ENCODE measurements around the gene FRS2. TPM values are rescaled to one million over a fixed set of nuclear protein-coding genes. Genes with fewer than 3 reads are reported as not detected.

FRS2 gene
- total and polyA plus RNA-seq, 10 of the 15 experiments (the other 5 are each of a cell fraction or from before 2014, with no cell fraction given), result 1.1 to 13.1 (median 5.9) TPM

DNA sequence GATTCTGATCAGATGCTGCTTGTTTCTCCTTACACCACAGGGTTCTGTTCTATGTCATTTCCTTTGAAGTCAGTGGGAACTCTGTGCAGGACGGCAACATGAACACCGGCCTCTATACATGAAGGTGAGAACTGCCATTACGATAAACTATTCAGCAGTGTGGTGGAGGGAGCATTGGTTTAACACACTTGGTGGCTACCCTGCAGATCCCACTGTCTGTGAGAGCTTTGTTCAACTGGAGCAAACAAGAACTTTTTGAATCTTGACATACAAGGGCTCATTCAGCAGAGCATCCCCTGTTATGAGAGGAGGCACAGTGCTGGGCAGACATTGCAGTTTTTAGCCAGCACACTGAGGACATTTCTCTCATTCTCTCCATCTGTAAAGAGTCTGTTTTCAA, 10.7 kb upstream of the FRS2 start:
- Histone ChIP-seq H3K4me3 (no peak overlapping the region), H3K27me3 (replicated peaks in 1 of 2; ENCODE audit: control insufficient read depth in 2 of 2, insufficient read depth in 2 of 2, low read length in 1 of 2) (no peaks in the 10 kb centered on the region), H3K9me3 (replicated peaks; ENCODE audit: control insufficient read depth, insufficient read depth, low read length) (no peaks in the 10 kb centered on the region; the same call in 2 of the 3 replicates), H4K20me1 (ENCODE audit: control insufficient read depth, insufficient read depth) (no peaks in the 10 kb centered on the region), H3K36me3 (ENCODE audit: control insufficient read depth in 2 of 2, insufficient read depth in 2 of 2, low read length in 1 of 2) (no peaks in the 10 kb centered on the region), H3K4me1 (ENCODE audit: control insufficient read depth, insufficient read depth, low read length) (no peaks in the 10 kb centered on the region), H3K9ac (ENCODE audit: control insufficient read depth, insufficient read depth, low read length) (no peak overlapping the region), H3K4me2 (ENCODE audit: control insufficient read depth, insufficient read depth) (no peak overlapping the region), H3K79me2 (ENCODE audit: control insufficient read depth, insufficient read depth, low read length) (no peaks in the 10 kb centered on the region), H3K27ac (ENCODE audit: control insufficient read depth, insufficient read depth) (no peak overlapping the region), H2AFZ (ENCODE audit: control insufficient read depth, low read depth, low read length) (no peak overlapping the region)
- ATAC-seq, result no peak
- in situ Hi-C loops (cut with MboI) (no loop called here), intact Hi-C loops (cut with micrococcal nuclease; ENCODE audit: unreplicated experiment) (no loop called here)
- RAD21 ChIA-PET (ENCODE audit: unreplicated experiment), result no interaction called here
- no peak for FAIRE-seq
- POLR2A ChIA-PET, result no interaction called here
- CTCF ChIA-PET, result interaction anchor here (0.9 kb wide), 1 partner anchor 112 kb away, joined by 4 read pairs; no protein-coding TSS in a partner anchor
- TF ChIP-seq KDM1A (IDR thresholded peaks at IDR 0.05; ENCODE audit: borderline replicate concordance), result no peak
- DNase-seq (ENCODE audit: low read depth, low spot score), result no peak
- SMC1A ChIA-PET (ENCODE audit: uncharacterized antibody, unreplicated experiment), result no interaction called here
- 84% methylated on average over 3 of the region's 3 CpGs for WGBS (ENCODE audit: insufficient coverage, insufficient replicate concordance, low lambda C conversion rate, missing lambda C conversion rate)
- no TSS peak for BruUV-seq (replicated peaks)

DNA sequence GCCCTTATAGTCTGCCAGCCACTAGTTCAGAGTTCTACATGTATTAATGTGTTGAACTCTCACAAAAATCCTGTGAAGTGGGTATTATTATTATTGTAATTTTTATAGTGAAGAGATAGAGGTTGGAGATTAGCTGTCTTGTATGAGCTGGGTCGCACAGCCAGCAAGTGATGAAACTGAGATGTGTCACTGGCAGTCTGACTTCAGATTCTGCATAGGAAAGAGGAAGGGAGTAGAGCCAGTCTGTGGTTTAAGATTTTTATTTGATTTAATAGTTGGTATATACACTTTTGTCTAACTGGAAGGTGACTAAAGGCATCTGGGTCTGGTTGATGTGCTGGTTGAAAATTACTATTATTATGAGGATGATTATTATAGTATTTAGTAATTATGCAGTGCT, 5.8 kb upstream of the FRS2 start:
- BruUV-seq (replicated peaks), result no TSS peak
- H3K4me1 ChIP-seq (ENCODE audit: control insufficient read depth, insufficient read depth, low read length), result peaks cover 8% of the 10 kb centered on the region; the same call in 1 of the 2 replicates
- no peaks in the 10 kb centered on the region for H3K27me3 ChIP-seq (replicated peaks in 1 of 2; ENCODE audit: control insufficient read depth in 2 of 2, insufficient read depth in 2 of 2, low read length in 1 of 2)
- in situ Hi-C loops (cut with MboI) (no loop called here), intact Hi-C loops (cut with micrococcal nuclease; ENCODE audit: unreplicated experiment) (no loop called here)
- H3K9me3 ChIP-seq (replicated peaks; ENCODE audit: control insufficient read depth, insufficient read depth, low read length), result no peaks in the 10 kb centered on the region
- no peaks in the 10 kb centered on the region for H4K20me1 ChIP-seq (ENCODE audit: control insufficient read depth, insufficient read depth)
- RAD21 ChIA-PET (ENCODE audit: unreplicated experiment), result interaction anchor here (2.4 kb wide), 1 partner anchor 105 kb away, joined by 13 read pairs; no protein-coding TSS in a partner anchor
- POLR2A ChIA-PET, result no interaction called here
- H3K27ac ChIP-seq (ENCODE audit: control insufficient read depth, insufficient read depth), result no peak overlapping the region
- FAIRE-seq (no peak), ATAC-seq (peak; percentile 38; the same call in 1 of the 3 replicates), DNase-seq (ENCODE audit: low read depth, low spot score) (no peak)
- SMC1A ChIA-PET (ENCODE audit: uncharacterized antibody, unreplicated experiment), result interaction anchor here (0.5 kb wide), 1 partner anchor 566 kb away, joined by 3 read pairs; no protein-coding TSS in a partner anchor
- CTCF ChIA-PET, result interaction anchor here (0.6 to 1.5 kb wide), 4 partner anchors 10 to 172 kb away, joined by 3 to 4 read pairs (median 3); no protein-coding TSS in a partner anchor
- no peak overlapping the region for H2AFZ ChIP-seq (ENCODE audit: control insufficient read depth, low read depth, low read length)
- WGBS (ENCODE audit: insufficient coverage, insufficient replicate concordance, low lambda C conversion rate, missing lambda C conversion rate), result 67% methylated on average over 1 of the region's 1 CpG
- H3K79me2 ChIP-seq (ENCODE audit: control insufficient read depth, insufficient read depth, low read length), result no peaks in the 10 kb centered on the region
- H3K9ac ChIP-seq (ENCODE audit: control insufficient read depth, insufficient read depth, low read length), result no peak overlapping the region
- no peak overlapping the region for H3K4me3 ChIP-seq
- no peak overlapping the region for H3K4me2 ChIP-seq (ENCODE audit: control insufficient read depth, insufficient read depth)
- TF ChIP-seq, protein P1, sequence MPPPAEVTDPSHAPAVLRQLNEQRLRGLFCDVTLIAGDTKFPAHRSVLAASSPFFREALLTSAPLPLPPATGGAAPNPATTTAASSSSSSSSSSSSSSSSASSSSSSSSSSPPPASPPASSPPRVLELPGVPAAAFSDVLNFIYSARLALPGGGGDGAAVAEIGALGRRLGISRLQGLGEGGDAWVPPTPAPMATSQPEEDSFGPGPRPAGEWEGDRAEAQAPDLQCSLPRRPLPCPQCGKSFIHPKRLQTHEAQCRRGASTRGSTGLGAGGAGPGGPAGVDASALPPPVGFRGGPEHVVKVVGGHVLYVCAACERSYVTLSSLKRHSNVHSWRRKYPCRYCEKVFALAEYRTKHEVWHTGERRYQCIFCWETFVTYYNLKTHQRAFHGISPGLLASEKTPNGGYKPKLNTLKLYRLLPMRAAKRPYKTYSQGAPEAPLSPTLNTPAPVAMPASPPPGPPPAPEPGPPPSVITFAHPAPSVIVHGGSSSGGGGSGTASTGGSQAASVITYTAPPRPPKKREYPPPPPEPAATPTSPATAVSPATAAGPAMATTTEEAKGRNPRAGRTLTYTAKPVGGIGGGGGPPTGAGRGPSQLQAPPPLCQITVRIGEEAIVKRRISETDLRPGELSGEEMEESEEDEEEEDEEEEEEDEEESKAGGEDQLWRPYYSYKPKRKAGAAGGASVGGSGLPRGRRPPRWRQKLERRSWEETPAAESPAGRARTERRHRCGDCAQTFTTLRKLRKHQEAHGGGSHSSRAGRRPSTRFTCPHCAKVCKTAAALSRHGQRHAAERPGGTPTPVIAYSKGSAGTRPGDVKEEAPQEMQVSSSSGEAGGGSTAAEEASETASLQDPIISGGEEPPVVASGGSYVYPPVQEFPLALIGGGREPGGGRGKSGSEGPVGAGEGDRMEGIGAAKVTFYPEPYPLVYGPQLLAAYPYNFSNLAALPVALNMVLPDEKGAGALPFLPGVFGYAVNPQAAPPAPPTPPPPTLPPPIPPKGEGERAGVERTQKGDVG (CRISPR knock-in tag; IDR thresholded peaks at IDR 0.05), result no peak
- H3K36me3 ChIP-seq (ENCODE audit: control insufficient read depth in 2 of 2, insufficient read depth in 2 of 2, low read length in 1 of 2), result no peaks in the 10 kb centered on the region

Data from GM12878 (cell line).